H1 (cell line): ENCODE data around the gene SERPINB1. TPM values are rescaled to one million over a fixed set of nuclear protein-coding genes. Genes with fewer than 3 reads are reported as not detected.

Source experiments
- CBX5 ChIP-seq: fragments of 300-800, 300-1000 bp; sonication (generic); IDR thresholded peaks from 2 replicates; pipeline ENCODE4 v1.7.1; 2016; ENCODE audit warnings: antibody characterized with exemption, low read length, low read depth
- CHD7 ChIP-seq: fragments of 300-600 bp; sonication (generic); IDR thresholded peaks from 2 replicates; pipeline ENCODE4 v1.7.1; 2012; ENCODE audit warnings: low read length, moderate library complexity, mild to moderate bottlenecking, inconsistent platforms; ENCODE audit not compliant: insufficient replicate concordance
- polyA plus RNA-seq, 7 experiments: library from polyadenylated mRNA; depleted of rRNA in 3 of 7; stranded (reverse) in 5 of 7; unstranded in 2 of 7; fragments of >200 nt in 5 of 7; fragments of 200-250 nt in 2 of 7; gene quantifications; 1 replicate in 5 of 7; 2 replicates in 1 of 7; 4 replicates in 1 of 7; pipeline versions ENCODE4 v1.2.1 to v1.2.3, GENCODE V29; 2011 to 2013; ENCODE audit warnings: missing spikeins in 2 of 7, mixed read lengths in 2 of 7
- total RNA-seq: library from RNA; stranded (reverse); fragmentation: NEBNext Ultra II Directional; extraction: Animal tissue kit (Norgen Biotek cat#: 25700); gene quantifications from 2 replicates; pipeline ENCODE4 v1.2.1, GENCODE V29; 2021

The SERPINB1 gene
- total and polyA plus RNA-seq, 2 of the 8 experiments (the other 6 are each of a cell fraction or from before 2014, with no cell fraction given) = 8.1 to 17.3 TPM

- TF ChIP-seq CHD7 (no peak), CBX5 (no peak)
These were observed 29.0 kb downstream of the SERPINB1 start (continued) for GRCh38 chr6:2812695-2813094.
